ENCODE measurements around the gene DNAJC18.

Gene DNAJC18

DNA sequence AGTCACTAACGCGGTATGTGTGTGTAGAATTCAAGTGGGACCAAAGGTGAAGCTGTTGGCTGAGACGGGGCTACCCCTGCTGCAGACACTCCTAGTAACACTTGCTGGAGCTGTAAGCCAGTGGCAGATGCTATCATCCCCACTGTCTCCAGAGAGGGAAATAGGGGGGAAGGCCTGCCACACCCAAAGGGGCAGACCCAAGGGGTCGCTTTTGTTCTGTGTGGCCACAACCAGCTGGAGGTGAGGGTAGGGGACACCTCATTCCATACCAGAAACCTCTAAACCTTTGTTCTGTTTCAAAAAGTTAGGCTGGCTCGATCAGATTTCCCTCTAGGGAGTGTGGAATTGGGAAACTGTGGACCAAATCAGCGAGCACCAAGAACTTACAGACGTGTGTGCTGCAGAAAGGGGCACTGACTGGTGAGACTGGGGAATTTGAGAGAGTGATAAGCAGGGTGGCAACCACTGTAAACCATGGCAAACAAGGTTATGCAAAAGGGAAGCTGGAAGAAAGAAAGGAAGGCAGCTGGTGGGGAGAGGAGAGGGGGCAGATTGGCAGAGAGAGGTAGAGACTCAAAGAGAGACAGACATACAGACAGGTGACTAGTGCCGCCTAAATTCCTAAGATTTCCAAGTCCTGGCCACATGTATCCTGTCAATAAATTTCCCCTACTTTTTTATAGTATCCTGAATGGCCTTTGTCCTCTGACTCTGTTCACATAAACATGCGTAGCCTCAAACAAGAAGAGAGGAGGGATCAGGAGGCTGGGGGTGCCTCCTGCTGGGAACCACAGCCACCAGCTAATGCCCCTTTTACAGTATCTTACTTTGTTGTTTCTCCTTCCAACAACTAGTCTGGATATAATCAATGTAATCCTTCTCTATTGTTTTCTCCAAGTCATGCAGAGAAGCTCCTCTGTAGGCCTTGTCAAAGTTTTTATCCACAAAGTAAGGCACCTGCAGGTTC lies 19.8 kb downstream of the DNAJC18 start:
- no peak overlapping the region for H3K4me3 ChIP-seq (ENCODE audit: low read depth, low read length)
- no peak overlapping the region for H3K27ac ChIP-seq (ENCODE audit: extremely low read depth, low read depth, low read length)
- peaks cover 40 to 66% of the 10 kb centered on the region in 2 experiments for H3K36me3 ChIP-seq (ENCODE audit: control insufficient read depth in 2 of 2, insufficient read depth in 1 of 2, low read length in 2 of 2)
- ChIA-PET CTCF (interaction anchor here (0.5 to 9.2 kb wide), 12 partner anchors 8 to 376 kb away, joined by 3 to 246 read pairs (median 4); partner anchors contain the start of gene PSD2), POLR2A (no interaction called here)
- TF ChIP-seq, protein P1, sequence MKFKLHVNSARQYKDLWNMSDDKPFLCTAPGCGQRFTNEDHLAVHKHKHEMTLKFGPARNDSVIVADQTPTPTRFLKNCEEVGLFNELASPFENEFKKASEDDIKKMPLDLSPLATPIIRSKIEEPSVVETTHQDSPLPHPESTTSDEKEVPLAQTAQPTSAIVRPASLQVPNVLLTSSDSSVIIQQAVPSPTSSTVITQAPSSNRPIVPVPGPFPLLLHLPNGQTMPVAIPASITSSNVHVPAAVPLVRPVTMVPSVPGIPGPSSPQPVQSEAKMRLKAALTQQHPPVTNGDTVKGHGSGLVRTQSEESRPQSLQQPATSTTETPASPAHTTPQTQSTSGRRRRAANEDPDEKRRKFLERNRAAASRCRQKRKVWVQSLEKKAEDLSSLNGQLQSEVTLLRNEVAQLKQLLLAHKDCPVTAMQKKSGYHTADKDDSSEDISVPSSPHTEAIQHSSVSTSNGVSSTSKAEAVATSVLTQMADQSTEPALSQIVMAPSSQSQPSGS (tag by site-specific recombination; IDR thresholded peaks at IDR 0.05; ENCODE audit: low read depth) = no peak
- peak; percentile 27; the same call in 1 of the 2 replicates for TF ChIP-seq GLIS1 (tag by site-specific recombination; IDR thresholded peaks at IDR 0.05)
- TF ChIP-seq ZNF792 (tag by site-specific recombination; IDR thresholded peaks at IDR 0.05) = no peak
- no peaks in the 10 kb centered on the region for H3K9me3 ChIP-seq (ENCODE audit: control insufficient read depth, insufficient read depth, low read depth, low read length)
- H3K4me1 ChIP-seq (ENCODE audit: control insufficient read depth, insufficient read depth, low read length) = peaks cover 3% of the 10 kb centered on the region; the same call in 1 of the 2 replicates

DNA sequence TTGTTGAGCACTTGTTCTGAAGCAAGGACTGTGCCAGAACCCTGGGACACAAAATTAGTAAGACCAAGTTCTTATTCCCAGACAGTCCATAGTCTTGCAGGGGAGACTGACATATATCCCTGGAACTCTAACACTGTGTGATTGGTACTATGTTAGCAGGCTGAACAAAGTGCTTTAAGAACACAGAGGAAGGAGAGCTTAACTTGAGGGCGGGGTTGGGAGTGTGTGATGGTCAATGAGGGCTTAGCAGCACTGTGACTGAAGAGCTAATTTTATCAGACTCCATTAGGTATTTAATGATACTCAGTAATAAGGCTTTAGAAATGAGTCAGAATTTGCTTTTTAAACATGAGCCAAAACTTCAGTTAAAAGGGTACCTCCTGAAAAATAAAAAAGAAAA lies 20.5 kb downstream of the DNAJC18 start:
- ChIA-PET POLR2A (interaction anchor here (1.6 kb wide), 1 partner anchor 20 kb away, joined by 6 read pairs; the partner anchor contains the start of gene DNAJC18), CTCF (interaction anchor here (0.5 to 9.2 kb wide), 6 partner anchors 9 to 841 kb away, joined by 3 to 246 read pairs (median 4); no protein-coding TSS in a partner anchor)
- no peak for TF ChIP-seq PRDM1 (tag by site-specific recombination; IDR thresholded peaks at IDR 0.05)
- TF ChIP-seq, protein P2, sequence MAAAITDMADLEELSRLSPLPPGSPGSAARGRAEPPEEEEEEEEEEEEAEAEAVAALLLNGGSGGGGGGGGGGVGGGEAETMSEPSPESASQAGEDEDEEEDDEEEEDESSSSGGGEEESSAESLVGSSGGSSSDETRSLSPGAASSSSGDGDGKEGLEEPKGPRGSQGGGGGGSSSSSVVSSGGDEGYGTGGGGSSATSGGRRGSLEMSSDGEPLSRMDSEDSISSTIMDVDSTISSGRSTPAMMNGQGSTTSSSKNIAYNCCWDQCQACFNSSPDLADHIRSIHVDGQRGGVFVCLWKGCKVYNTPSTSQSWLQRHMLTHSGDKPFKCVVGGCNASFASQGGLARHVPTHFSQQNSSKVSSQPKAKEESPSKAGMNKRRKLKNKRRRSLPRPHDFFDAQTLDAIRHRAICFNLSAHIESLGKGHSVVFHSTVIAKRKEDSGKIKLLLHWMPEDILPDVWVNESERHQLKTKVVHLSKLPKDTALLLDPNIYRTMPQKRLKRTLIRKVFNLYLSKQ (tag by site-specific recombination; IDR thresholded peaks at IDR 0.05; ENCODE audit: borderline replicate concordance) = no peak
- TF ChIP-seq ZNF837 (tag by site-specific recombination; IDR thresholded peaks at IDR 0.05) = no peak
- TF ChIP-seq, protein P3, sequence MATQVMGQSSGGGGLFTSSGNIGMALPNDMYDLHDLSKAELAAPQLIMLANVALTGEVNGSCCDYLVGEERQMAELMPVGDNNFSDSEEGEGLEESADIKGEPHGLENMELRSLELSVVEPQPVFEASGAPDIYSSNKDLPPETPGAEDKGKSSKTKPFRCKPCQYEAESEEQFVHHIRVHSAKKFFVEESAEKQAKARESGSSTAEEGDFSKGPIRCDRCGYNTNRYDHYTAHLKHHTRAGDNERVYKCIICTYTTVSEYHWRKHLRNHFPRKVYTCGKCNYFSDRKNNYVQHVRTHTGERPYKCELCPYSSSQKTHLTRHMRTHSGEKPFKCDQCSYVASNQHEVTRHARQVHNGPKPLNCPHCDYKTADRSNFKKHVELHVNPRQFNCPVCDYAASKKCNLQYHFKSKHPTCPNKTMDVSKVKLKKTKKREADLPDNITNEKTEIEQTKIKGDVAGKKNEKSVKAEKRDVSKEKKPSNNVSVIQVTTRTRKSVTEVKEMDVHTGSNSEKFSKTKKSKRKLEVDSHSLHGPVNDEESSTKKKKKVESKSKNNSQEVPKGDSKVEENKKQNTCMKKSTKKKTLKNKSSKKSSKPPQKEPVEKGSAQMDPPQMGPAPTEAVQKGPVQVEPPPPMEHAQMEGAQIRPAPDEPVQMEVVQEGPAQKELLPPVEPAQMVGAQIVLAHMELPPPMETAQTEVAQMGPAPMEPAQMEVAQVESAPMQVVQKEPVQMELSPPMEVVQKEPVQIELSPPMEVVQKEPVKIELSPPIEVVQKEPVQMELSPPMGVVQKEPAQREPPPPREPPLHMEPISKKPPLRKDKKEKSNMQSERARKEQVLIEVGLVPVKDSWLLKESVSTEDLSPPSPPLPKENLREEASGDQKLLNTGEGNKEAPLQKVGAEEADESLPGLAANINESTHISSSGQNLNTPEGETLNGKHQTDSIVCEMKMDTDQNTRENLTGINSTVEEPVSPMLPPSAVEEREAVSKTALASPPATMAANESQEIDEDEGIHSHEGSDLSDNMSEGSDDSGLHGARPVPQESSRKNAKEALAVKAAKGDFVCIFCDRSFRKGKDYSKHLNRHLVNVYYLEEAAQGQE (tag by site-specific recombination; IDR thresholded peaks at IDR 0.05) = no peak
- TF ChIP-seq, protein P4, sequence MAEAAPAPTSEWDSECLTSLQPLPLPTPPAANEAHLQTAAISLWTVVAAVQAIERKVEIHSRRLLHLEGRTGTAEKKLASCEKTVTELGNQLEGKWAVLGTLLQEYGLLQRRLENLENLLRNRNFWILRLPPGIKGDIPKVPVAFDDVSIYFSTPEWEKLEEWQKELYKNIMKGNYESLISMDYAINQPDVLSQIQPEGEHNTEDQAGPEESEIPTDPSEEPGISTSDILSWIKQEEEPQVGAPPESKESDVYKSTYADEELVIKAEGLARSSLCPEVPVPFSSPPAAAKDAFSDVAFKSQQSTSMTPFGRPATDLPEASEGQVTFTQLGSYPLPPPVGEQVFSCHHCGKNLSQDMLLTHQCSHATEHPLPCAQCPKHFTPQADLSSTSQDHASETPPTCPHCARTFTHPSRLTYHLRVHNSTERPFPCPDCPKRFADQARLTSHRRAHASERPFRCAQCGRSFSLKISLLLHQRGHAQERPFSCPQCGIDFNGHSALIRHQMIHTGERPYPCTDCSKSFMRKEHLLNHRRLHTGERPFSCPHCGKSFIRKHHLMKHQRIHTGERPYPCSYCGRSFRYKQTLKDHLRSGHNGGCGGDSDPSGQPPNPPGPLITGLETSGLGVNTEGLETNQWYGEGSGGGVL (tag by site-specific recombination; IDR thresholded peaks at IDR 0.05) = no peak
- TF ChIP-seq ZNF416 (tag by site-specific recombination; IDR thresholded peaks at IDR 0.05) = no peak
- no peak for TF ChIP-seq ZNF561 (tag by site-specific recombination; IDR thresholded peaks at IDR 0.05; ENCODE audit: borderline replicate concordance)
- Histone ChIP-seq H3K36me3 (ENCODE audit: control insufficient read depth in 2 of 2, insufficient read depth in 1 of 2, low read length in 2 of 2) (peaks cover 35 to 64% of the 10 kb centered on the region in 2 experiments), H3K4me3 (ENCODE audit: low read depth, low read length) (no peak overlapping the region), H3K4me1 (ENCODE audit: control insufficient read depth, insufficient read depth, low read length) (peaks cover 3% of the 10 kb centered on the region; the same call in 1 of the 2 replicates), H3K9me3 (ENCODE audit: control insufficient read depth, insufficient read depth, low read depth, low read length) (no peaks in the 10 kb centered on the region), H3K27ac (ENCODE audit: extremely low read depth, low read depth, low read length) (no peak overlapping the region)

Measured in HEK293 (cell line).